IPS-18c (cell line): Measurements from ENCODE around the gene TRPM2.

Experiments
- H3K4me3 ChIP-seq: 2 replicates; pipeline ENCODE4 v1.7.0; 2013; ENCODE audit warnings: low read depth, mild to moderate bottlenecking, low read length, moderate library complexity; ENCODE audit not compliant: insufficient read depth
- H3K9me3 ChIP-seq: one replicate; pipeline ENCODE4 v1.6.1; 2013; ENCODE audit warnings: mild to moderate bottlenecking, low read length, moderate library complexity; ENCODE audit not compliant: control insufficient read depth, insufficient read depth

Gene TRPM2

DNA sequence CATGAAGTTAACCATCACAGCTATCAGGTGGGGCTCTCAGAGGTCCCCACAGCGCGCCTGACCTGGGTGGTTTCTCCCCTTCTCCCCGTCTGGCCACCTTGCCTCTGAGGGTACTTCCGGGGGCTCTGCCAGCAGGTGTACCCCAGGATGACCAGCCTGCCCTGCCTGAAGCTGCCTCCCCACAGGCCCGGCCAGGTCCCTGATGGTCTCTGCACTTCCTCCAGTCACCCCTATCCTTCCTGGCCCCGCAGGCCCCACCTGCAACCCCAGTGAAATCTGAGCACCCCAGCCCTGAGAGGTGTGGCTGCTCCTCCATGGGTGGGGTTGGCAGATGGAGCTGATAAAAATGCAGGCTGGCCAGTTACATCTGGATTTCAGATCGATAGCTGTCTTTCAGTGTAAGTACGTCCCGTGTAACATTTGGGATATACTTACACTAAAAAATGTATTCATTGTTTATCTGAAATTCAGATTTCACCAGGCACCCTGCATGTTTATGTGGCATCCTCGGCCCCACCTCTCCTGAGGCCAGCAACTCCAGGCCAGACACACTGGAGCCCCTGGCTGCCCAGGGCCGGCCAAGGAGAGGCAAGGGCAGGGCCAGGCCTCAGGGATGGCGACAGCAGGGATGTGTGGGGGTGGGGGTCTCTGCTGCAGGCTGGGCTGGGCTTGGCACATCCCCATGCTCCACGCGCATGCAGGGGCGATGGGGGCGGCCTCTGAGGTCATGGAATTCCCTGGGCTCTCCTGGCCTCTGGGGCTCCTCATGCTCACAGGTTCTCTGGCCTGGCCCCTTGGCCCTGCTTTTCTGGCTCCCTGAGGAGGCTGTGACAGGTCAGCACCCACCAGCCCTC lies 127.0 kb downstream of the TRPM2 start:
- no peak overlapping the region for H3K4me3 ChIP-seq
- H3K9me3 ChIP-seq, result no peaks in the 10 kb centered on the region

GRCh38 chr21:44482581-44483287 lies 129.3 kb downstream of the TRPM2 start:
- H3K4me3 ChIP-seq, result no peak overlapping the region
- no peaks in the 10 kb centered on the region for H3K9me3 ChIP-seq

DNA sequence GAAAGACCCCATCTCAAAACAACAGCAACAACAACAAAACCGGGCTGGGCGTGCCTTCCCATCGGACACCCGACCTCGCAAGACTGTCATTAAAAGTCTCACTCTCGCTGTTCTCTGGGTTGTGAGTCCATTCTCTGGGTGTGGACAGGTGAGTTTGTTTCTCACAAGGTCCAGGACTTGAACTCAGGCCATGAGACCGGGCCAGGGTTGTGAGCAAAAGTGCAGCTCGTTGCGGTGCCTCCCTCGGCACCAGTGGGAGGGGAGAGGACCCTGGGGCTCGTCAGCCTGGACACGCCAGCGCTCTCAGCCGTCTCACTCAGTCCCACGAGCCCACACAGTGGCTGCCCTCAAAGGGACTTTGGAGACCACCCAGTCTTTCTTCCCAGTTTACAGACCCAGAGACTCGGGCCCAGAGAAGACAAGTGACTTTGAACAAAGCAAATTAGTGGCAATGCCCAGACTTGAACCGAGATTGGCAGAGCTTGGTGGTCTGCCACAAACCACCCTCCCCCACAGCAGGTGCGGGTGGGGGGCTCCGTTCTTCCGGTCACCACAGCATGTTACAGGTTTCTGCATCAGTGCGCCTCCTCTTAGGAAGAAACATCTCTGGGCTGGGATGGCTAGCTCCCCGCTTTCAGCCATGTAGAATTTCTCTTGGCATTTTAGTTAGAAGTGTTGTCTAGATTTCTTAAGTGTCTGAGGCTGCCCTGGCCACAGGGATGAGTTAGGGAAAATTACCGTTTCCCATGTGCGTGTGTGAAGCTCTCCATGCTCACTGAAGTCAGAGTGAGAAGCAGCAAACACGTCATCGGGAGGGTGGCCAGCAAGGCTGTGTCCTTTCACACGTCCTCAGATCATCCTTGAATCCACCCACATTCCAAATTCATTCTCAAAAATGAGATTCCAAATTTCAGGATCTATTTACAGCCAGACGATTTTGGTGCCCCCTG lies 130.1 kb downstream of the TRPM2 start:
- Histone ChIP-seq H3K4me3 (no peak overlapping the region), H3K9me3 (no peaks in the 10 kb centered on the region)

GRCh38 chr21:44484498-44485253 lies 131.3 kb downstream of the TRPM2 start:
- Histone ChIP-seq H3K9me3 (no peaks in the 10 kb centered on the region), H3K4me3 (no peak overlapping the region)

GRCh38 chr21:44485254-44485793 lies 131.9 kb downstream of the TRPM2 start:
- Histone ChIP-seq H3K4me3 (no peak overlapping the region), H3K9me3 (no peaks in the 10 kb centered on the region)

GRCh38 chr21:44485796-44486195 lies 132.4 kb downstream of the TRPM2 start:
- Histone ChIP-seq H3K4me3 (no peak overlapping the region), H3K9me3 (no peaks in the 10 kb centered on the region)

DNA sequence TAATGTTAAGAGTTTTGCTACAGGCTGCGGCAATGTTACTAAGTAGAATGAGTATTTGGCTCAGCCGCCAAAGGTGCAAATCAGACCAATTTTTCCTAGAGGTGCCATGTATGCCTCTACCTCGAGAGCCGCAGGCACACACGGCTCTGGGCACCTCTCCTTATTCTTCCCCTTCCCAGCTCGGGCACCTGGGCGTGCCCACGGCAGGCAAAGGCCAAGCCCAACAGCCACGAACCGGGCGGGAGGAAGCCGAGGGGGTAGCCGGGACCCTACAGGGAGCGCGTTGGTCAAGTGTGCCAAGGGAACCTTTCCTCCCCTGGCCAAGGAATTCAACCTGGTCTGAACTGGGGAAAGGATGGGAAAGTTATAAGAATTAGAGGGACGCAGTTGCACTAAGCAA lies 132.9 kb downstream of the TRPM2 start:
- Histone ChIP-seq H3K4me3 (no peak overlapping the region), H3K9me3 (no peaks in the 10 kb centered on the region)

DNA sequence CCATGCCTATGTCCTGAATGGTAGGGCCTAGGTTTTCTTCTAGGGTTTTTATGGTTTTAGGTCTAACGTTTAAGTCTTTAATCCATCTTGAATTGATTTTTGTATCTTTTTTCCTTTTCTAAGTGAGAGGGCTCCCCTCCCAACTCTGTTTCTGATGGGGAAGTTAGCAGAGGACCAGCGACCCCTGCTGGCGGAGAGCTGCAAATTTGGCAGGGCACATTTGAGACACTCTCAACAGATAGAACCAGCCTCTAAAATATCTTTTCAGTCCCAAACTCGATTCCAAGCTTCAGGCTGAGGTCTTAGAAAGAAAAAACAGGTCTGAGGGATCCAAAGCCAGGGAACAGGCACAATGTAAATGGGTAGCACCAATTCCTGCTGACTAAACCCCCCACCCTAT lies 134.4 kb downstream of the TRPM2 start:
- Histone ChIP-seq H3K4me3 (no peak overlapping the region), H3K9me3 (peaks cover 2% of the 10 kb centered on the region)

DNA sequence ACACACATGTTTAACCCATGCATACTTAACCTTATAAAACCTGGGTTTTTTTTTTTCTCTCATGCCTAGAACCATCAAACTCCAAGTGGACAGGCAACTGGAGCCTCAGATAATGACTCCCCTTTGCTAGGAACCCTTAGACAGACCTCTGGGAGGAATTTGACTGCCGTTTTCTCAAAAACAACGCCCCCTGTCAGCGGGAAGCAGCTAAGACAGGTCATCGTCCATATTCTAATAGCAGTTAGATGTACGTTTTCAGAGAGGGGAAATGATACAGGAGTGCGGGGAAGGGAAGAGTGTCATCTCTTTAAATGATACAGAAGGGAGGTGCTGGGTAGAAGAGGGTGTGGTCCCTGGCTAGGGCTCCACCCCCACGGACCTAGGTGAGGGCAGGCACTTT lies 136.5 kb downstream of the TRPM2 start:
- Histone ChIP-seq H3K9me3 (peaks cover 4% of the 10 kb centered on the region), H3K4me3 (no peak overlapping the region)

DNA sequence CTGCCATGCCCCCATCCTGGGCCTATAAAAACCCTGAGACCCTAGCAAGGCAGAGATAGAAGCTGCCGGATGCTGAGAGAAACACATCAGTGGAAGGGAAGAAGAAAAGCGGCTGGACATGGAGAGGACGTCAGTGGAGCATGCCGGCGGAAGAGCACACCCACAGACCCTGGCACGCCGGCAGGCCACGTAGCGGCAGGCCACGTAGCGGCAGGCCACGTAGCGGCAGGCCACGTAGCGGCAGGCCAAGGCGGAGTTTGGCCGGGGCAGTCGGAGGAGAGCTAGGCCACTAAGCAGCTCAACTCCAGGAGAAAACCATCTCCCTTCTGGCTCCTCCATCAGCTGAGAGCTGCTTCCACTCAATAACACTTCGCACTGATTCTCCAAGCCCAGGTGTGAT lies 137.0 kb downstream of the TRPM2 start:
- H3K4me3 ChIP-seq, result no peak overlapping the region
- peaks cover 4% of the 10 kb centered on the region for H3K9me3 ChIP-seq

DNA sequence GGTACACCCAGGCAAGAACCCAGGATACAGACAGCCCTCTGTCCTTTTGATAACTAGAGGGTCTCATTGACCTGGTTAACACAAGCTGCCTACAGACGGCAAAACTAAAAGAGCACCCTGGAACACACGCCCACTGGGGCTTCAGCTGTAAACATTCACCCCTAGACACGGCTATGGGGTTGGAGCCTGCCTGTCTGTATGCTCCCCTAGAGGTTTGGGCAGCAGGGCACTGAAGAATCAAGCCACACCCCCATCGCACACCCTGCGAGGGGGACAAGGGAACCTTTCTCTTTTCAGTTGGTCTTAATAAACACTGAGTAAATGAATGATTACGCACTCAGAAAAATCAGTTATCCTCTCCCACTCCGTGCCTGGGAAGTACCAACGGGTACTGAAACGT lies 137.4 kb downstream of the TRPM2 start:
- no peak overlapping the region for H3K4me3 ChIP-seq
- peaks cover 4% of the 10 kb centered on the region for H3K9me3 ChIP-seq
